SU-DHL-6 (cell line): ENCODE results near the gene MBD5.

Experiments
- CTCF ChIP-seq: fragments of 200-600 bp; sonication (generic); IDR thresholded peaks from one replicate; pipeline ENCODE4 v1.5.1; 2017; ENCODE audit warnings: antibody characterized with exemption, mild to moderate bottlenecking, low read length, moderate library complexity; ENCODE audit not compliant: insufficient read depth, poor library complexity, severe bottlenecking
- EZH2phosphoT487 ChIP-seq: fragments of 200-600 bp; sonication (generic), shearing (Covaris generic); conservative IDR thresholded peaks from 2 replicates; pipeline ENCODE4 v1.6.1; 2018; ENCODE audit warnings: mild to moderate bottlenecking, antibody characterized with exemption, low read length, moderate library complexity, mixed read lengths

GRCh38 chr2:148067801-148068200 is 46.9 kb downstream of the MBD5 start:
- TF ChIP-seq CTCF (no peak), EZH2phosphoT487 (no peak)
